HEK293 (cell line): ENCODE data around the gene ACSBG1.

ENCODE experiments used
- CTCF ChIA-PET: fragments of 350-600 bp; formaldehyde crosslinking; extraction: SDS; loops from one replicate; lab custom pipeline; 2021; ENCODE audit warnings: antibody characterized with exemption; lab: Yijun Ruan, JAX
- POLR2A ChIA-PET: fragments of 300-600 bp; formaldehyde crosslinking; extraction: SDS; loops from one replicate; lab custom pipeline; 2020; ENCODE audit warnings: antibody characterized with exemption, inconsistent platforms; lab: Yijun Ruan, JAX
- H3K27ac ChIP-seq: fragments of 200-500 bp; sonication (Bioruptor generic); 2 replicates; pipeline ENCODE4 v1.5.1; 2014; ENCODE audit warnings: low read depth, low read length, control low read depth, inconsistent platforms; ENCODE audit errors: extremely low read depth
- H3K36me3 ChIP-seq, 2 experiments: fragments of 200-500 bp in 1 of 2; sonication (Bioruptor generic) in 1 of 2; 1 replicate in 1 of 2; 2 replicates in 1 of 2; pipeline ENCODE4 v1.5.1; 2014 to 2017; ENCODE audit warnings: inconsistent platforms in 2 of 2, low read length in 2 of 2; ENCODE audit not compliant: control insufficient read depth in 2 of 2, insufficient read depth in 1 of 2
- H3K4me1 ChIP-seq: fragments of 200-500 bp; sonication (Bioruptor generic); 2 replicates; pipeline ENCODE4 v1.5.1; 2014; ENCODE audit warnings: mild to moderate bottlenecking, low read length, inconsistent platforms; ENCODE audit not compliant: control insufficient read depth, insufficient read depth
- H3K4me3 ChIP-seq: 2 replicates; pipeline ENCODE4 v1.5.1; 2011; ENCODE audit warnings: low read depth, mild to moderate bottlenecking, control low read depth, low read length, moderate library complexity
- H3K9me3 ChIP-seq: fragments of 200-500 bp; sonication (Bioruptor generic); 2 replicates; pipeline ENCODE4 v1.5.1; 2014; ENCODE audit warnings: low read depth, low read length, inconsistent platforms; ENCODE audit not compliant: control insufficient read depth, insufficient read depth
- EGR2 ChIP-seq: fragments of 450-650 bp; formaldehyde crosslinking; IDR thresholded peaks from 2 replicates; pipeline ENCODE4 v1.5.1; 2016; ENCODE audit warnings: low read depth, missing biosample characterization, missing genetic modification characterization
- GLIS1 ChIP-seq: fragments of 450-650 bp; formaldehyde crosslinking; IDR thresholded peaks from 2 replicates; pipeline ENCODE4 v1.5.1; 2016; ENCODE audit warnings: missing biosample characterization, missing genetic modification characterization
- KLF10 ChIP-seq: fragments of 450-650 bp; IDR thresholded peaks from 2 replicates; pipeline ENCODE4 v1.5.1; 2018; ENCODE audit warnings: missing biosample characterization, mild to moderate bottlenecking, missing genetic modification characterization
- PRDM1 ChIP-seq: fragments of 450-650 bp; formaldehyde crosslinking; IDR thresholded peaks from 2 replicates; pipeline ENCODE4; 2016; ENCODE audit warnings: missing biosample characterization, missing genetic modification characterization
- ZBTB17 ChIP-seq: fragments of 450-650 bp; formaldehyde crosslinking; IDR thresholded peaks from 2 replicates; pipeline ENCODE4 v1.5.1; 2016; ENCODE audit warnings: missing biosample characterization, missing genetic modification characterization
- ZBTB8A ChIP-seq: fragments of 450-650 bp; formaldehyde crosslinking; IDR thresholded peaks from 2 replicates; pipeline ENCODE4 v1.5.1; 2016; ENCODE audit warnings: missing biosample characterization, missing genetic modification characterization
- ZEB2 ChIP-seq: fragments of 450-650 bp; formaldehyde crosslinking; IDR thresholded peaks from 2 replicates; pipeline ENCODE4 v1.5.1; 2016; ENCODE audit warnings: missing biosample characterization, missing genetic modification characterization
- ZNF112 ChIP-seq: fragments of 450-650 bp; formaldehyde crosslinking; IDR thresholded peaks from 2 replicates; pipeline ENCODE4 v1.5.0; 2017; ENCODE audit warnings: missing biosample characterization, missing genetic modification characterization
- ZNF114 ChIP-seq: fragments of 450-650 bp; formaldehyde crosslinking; IDR thresholded peaks from 2 replicates; pipeline ENCODE4 v1.5.0; 2017; ENCODE audit warnings: missing biosample characterization, missing genetic modification characterization
- ZNF350 ChIP-seq: fragments of 450-650 bp; formaldehyde crosslinking; IDR thresholded peaks from 2 replicates; pipeline ENCODE4 v1.5.0; 2017; ENCODE audit warnings: missing biosample characterization, mild to moderate bottlenecking, missing genetic modification characterization
- ZNF366 ChIP-seq: fragments of 450-650 bp; formaldehyde crosslinking; conservative IDR thresholded peaks from 2 replicates; pipeline ENCODE4 v1.5.1; 2016; ENCODE audit warnings: missing biosample characterization, missing genetic modification characterization
- ZNF416 ChIP-seq: fragments of 450-650 bp; formaldehyde crosslinking; IDR thresholded peaks from 2 replicates; pipeline ENCODE4 v1.5.1; 2016; ENCODE audit warnings: missing biosample characterization, missing genetic modification characterization
- ZNF449 ChIP-seq: fragments of 450-650 bp; formaldehyde crosslinking; IDR thresholded peaks from 2 replicates; pipeline ENCODE4 v1.5.1; 2017; ENCODE audit warnings: missing biosample characterization, mild to moderate bottlenecking, missing genetic modification characterization, moderate library complexity
- ZNF521 ChIP-seq: fragments of 450-650 bp; formaldehyde crosslinking; IDR thresholded peaks from 2 replicates; pipeline ENCODE4 v1.5.1; 2017; ENCODE audit warnings: missing biosample characterization, mild to moderate bottlenecking, missing genetic modification characterization
- ZNF677 ChIP-seq: fragments of 450-650 bp; IDR thresholded peaks from 2 replicates; pipeline ENCODE4 v1.5.0; 2018; ENCODE audit warnings: missing biosample characterization, mild to moderate bottlenecking, missing genetic modification characterization, moderate library complexity
- ZNF791 ChIP-seq: fragments of 450-650 bp; formaldehyde crosslinking; IDR thresholded peaks from 2 replicates; pipeline ENCODE4 v1.5.1; 2016; ENCODE audit warnings: missing biosample characterization, missing genetic modification characterization
- ZSCAN18 ChIP-seq: fragments of 450-650 bp; formaldehyde crosslinking; IDR thresholded peaks from 2 replicates; pipeline ENCODE4 v1.5.1; 2016; ENCODE audit warnings: missing biosample characterization, missing genetic modification characterization
- TF ChIP-seq, protein P1 (sequence below): fragments of 450-650 bp; formaldehyde crosslinking; IDR thresholded peaks from 2 replicates; pipeline ENCODE4 v1.5.1; 2016; ENCODE audit warnings: missing biosample characterization, missing genetic modification characterization
- TF ChIP-seq, protein P2 (sequence below): fragments of 450-650 bp; formaldehyde crosslinking; IDR thresholded peaks from 2 replicates; pipeline ENCODE4 v1.5.1; 2016; ENCODE audit warnings: missing biosample characterization, missing genetic modification characterization

ACSBG1 gene

GRCh38 chr15:78251136-78251535 is 16.8 kb upstream of the ACSBG1 start:
- Histone ChIP-seq H3K9me3 (no peaks in the 10 kb centered on the region), H3K36me3 (no peaks in the 10 kb centered on the region), H3K4me1 (no peaks in the 10 kb centered on the region), H3K4me3 (no peak overlapping the region)
- CTCF ChIA-PET = interaction anchor here (0.8 to 6.9 kb wide), 5 partner anchors 10 to 171 kb away, joined by 3 to 48 read pairs (median 3); partner anchors contain the start of gene CIB2
- TF ChIP-seq ZBTB8A (tag by site-specific recombination) (no peak), GLIS1 (tag by site-specific recombination) (no peak), ZBTB17 (tag by site-specific recombination) (no peak), ZNF366 (tag by site-specific recombination) (no peak), ZNF521 (tag by site-specific recombination) (no peak), EGR2 (tag by site-specific recombination) (no peak), ZNF791 (no peak), PRDM1 (tag by site-specific recombination) (no peak), ZNF677 (tag by site-specific recombination) (no peak), ZNF449 (tag by site-specific recombination) (no peak), ZSCAN18 (tag by site-specific recombination) (no peak), ZNF416 (tag by site-specific recombination) (no peak), KLF10 (tag by site-specific recombination) (no peak), ZNF112 (tag by site-specific recombination) (no peak), ZNF114 (tag by site-specific recombination) (no peak), ZNF350 (tag by site-specific recombination) (no peak), ZEB2 (tag by site-specific recombination) (no peak)
- TF ChIP-seq, protein P1, sequence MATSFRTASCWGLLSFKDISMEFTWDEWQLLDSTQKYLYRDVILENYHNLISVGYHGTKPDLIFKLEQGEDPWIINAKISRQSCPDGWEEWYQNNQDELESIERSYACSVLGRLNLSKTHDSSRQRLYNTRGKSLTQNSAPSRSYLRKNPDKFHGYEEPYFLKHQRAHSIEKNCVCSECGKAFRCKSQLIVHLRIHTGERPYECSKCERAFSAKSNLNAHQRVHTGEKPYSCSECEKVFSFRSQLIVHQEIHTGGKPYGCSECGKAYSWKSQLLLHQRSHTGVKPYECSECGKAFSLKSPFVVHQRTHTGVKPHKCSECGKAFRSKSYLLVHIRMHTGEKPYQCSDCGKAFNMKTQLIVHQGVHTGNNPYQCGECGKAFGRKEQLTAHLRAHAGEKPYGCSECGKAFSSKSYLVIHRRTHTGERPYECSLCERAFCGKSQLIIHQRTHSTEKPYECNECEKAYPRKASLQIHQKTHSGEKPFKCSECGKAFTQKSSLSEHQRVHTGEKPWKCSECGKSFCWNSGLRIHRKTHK (tag by site-specific recombination) = no peak
- TF ChIP-seq, protein P2, sequence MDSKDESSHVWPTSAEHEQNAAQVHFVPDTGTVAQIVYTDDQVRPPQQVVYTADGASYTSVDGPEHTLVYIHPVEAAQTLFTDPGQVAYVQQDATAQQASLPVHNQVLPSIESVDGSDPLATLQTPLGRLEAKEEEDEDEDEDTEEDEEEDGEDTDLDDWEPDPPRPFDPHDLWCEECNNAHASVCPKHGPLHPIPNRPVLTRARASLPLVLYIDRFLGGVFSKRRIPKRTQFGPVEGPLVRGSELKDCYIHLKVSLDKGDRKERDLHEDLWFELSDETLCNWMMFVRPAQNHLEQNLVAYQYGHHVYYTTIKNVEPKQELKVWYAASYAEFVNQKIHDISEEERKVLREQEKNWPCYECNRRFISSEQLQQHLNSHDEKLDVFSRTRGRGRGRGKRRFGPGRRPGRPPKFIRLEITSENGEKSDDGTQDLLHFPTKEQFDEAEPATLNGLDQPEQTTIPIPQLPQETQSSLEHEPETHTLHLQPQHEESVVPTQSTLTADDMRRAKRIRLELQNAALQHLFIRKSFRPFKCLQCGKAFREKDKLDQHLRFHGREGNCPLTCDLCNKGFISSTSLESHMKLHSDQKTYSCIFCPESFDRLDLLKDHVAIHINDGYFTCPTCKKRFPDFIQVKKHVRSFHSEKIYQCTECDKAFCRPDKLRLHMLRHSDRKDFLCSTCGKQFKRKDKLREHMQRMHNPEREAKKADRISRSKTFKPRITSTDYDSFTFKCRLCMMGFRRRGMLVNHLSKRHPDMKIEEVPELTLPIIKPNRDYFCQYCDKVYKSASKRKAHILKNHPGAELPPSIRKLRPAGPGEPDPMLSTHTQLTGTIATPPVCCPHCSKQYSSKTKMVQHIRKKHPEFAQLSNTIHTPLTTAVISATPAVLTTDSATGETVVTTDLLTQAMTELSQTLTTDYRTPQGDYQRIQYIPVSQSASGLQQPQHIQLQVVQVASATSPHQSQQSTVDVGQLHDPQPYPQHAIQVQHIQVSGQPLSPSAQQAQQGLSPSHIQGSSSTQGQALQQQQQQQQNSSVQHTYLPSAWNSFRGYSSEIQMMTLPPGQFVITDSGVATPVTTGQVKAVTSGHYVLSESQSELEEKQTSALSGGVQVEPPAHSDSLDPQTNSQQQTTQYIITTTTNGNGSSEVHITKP (tag by site-specific recombination) = no peak
- TF ChIP-seq, all 188 proteins: peak for 0
- POLR2A ChIA-PET = no interaction called here
- no peak overlapping the region for H3K27ac ChIP-seq
